HL-60 (cell line): ENCODE data around the gene ELOVL4.

ENCODE experiments used
- DNase-seq, 2 experiments: peaks; one replicate each; pipeline ENCODE4 v3.0.0-alpha.2; 2010 to 2020; ENCODE audit warnings: low read depth in 1 of 2, low spot score in 1 of 2
- H3K27ac ChIP-seq: fragments of 250-450 bp; sonication (Bioruptor Pico); replicated peaks from 2 replicates; pipeline ENCODE4 v1.5.1; 2020; ENCODE audit warnings: mild to moderate bottlenecking, moderate library complexity
- H3K27me3 ChIP-seq: fragments of 250-450 bp; sonication (Bioruptor Pico); 2 replicates; pipeline ENCODE4 v1.5.1; 2021; ENCODE audit warnings: mild to moderate bottlenecking, moderate library complexity; ENCODE audit not compliant: insufficient read depth, poor library complexity, severe bottlenecking
- H3K4me3 ChIP-seq: replicated peaks from 2 replicates; pipeline ENCODE4 v1.5.1; 2011; ENCODE audit warnings: mild to moderate bottlenecking, control low read depth, low read length; ENCODE audit not compliant: insufficient read depth
- CTCF ChIP-seq: IDR thresholded peaks from one replicate; pipeline ENCODE4 v1.5.1; 2011; ENCODE audit warnings: low read length, control low read depth, inconsistent platforms; ENCODE audit not compliant: insufficient read depth
- GABPA ChIP-seq: IDR thresholded peaks from 2 replicates; pipeline ENCODE4 v1.6.1; 2012; ENCODE audit warnings: low read depth
- POLR2AphosphoS5 ChIP-seq: IDR thresholded peaks from 2 replicates; pipeline ENCODE4 v1.6.1; 2012; ENCODE audit warnings: low read depth
- REST ChIP-seq: IDR thresholded peaks from 2 replicates; pipeline ENCODE4 v1.6.1; 2012; ENCODE audit warnings: low read depth; ENCODE audit not compliant: insufficient replicate concordance
- SPI1 ChIP-seq: IDR thresholded peaks from 2 replicates; pipeline ENCODE4 v1.6.1; 2012; ENCODE audit warnings: low read depth, mild to moderate bottlenecking, borderline replicate concordance

Gene ELOVL4

GRCh38 chr6:79943133-79943532 is 4.2 kb downstream of the ELOVL4 start:
- TF ChIP-seq REST (no peak), POLR2AphosphoS5 (no peak), SPI1 (no peak), GABPA (no peak), CTCF (no peak)
- Histone ChIP-seq H3K27me3 (peaks cover 23% of the 10 kb centered on the region), H3K27ac (no peak overlapping the region), H3K4me3 (no peak overlapping the region)
- DNase-seq, result no peak

- TF ChIP-seq POLR2AphosphoS5 (no peak), CTCF (no peak), GABPA (no peak), SPI1 (no peak), REST (no peak)
- no peak overlapping the region for H3K27ac ChIP-seq
- DNase-seq, result no peak
- peaks cover 10% of the 10 kb centered on the region for H3K27me3 ChIP-seq
- H3K4me3 ChIP-seq, result no peak overlapping the region
These were observed 5.7 kb downstream of the ELOVL4 start for GRCh38 chr6:79941489-79942151.

GRCh38 chr6:79928478-79928998 is 18.8 kb downstream of the ELOVL4 start:
- DNase-seq, result no peak
- no peak overlapping the region for H3K4me3 ChIP-seq
- H3K27ac ChIP-seq, result no peak overlapping the region
- TF ChIP-seq SPI1 (no peak), CTCF (no peak), REST (no peak), GABPA (no peak)
- H3K27me3 ChIP-seq, result peaks cover 5% of the 10 kb centered on the region
